ENCODE results near the gene SPATA31E1.
"Not testable (repeated sequence)": the region's sequence is repeated elsewhere in the genome, so short reads cannot be mapped to it uniquely, and the experiment has no call there.

Gene SPATA31E1

DNA sequence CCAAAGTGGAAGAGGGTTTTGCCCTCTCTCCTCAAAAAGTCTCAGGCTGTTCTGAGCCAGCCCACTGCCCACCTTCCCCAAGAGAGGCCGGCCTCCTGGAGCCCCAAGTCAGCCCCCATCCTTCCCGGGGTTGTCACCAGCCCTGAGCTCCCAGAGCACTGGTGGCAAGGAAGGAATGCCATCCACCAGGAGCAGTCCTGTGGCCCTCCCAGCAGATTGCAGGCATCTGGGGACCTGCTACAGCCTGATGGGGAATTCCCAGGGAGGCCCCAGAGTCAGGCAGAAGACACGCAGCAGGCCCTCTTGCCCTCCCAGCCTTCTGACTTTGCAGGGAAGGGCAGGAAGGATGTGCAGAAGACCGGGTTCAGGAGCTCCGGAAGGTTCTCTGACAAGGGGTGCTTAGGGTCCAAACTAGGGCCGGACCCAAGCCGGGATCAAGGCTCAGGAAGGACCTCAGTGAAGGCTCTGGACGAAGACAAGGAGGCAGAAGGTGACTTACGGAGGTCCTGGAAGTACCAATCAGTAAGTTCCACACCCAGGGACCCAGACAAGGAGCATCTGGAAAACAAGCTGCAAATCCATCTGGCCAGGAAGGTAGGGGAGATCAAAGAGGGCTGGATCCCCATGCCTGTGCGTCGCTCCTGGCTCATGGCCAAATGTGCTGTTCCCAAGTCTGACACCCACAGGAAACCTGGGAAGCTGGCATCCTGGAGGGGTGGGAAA, 3.7 kb downstream of the SPATA31E1 start:
- DNase-seq = no peak

GRCh38 chr9:87886933-87887505, 4.3 kb downstream of the SPATA31E1 start:
- DNase-seq = no peak

DNA sequence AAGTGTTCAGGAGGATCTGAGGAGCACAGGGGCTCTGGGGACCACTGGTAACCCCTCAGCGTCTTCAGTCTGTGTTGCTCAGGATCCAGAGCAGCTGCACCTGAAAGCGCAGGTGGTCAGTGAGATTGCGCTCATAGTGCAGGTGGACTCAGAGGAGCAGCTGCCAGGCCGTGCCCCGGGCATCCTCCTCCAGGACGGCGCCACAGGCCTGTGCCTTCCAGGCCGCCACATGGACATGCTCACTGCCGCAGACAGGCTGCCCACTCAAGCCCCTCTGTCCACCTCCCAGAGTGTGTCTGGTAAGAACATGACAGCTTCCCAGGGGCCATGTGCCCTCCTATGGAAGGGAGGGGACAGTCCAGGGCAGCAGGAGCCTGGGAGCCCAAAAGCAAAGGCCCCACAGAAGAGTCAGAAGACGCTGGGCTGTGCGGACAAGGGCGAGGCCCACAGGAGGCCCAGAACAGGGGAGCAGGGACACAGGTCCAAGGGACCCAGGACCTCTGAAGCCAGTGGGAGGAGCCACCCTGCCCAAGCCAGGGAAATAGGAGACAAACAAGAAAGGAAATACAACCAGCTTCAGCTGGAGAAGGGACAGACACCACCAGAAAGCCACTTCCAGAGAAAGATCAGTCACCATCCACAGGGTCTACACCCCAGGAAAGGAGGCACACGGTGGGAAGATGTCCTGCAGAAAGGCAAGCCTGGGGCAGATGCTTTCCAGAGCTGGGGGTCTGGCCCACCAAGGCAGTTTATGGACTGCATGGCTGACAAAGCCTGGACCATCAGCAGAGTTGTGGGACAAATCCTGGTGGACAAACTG, 5.2 kb downstream of the SPATA31E1 start:
- no peak for DNase-seq

DNA sequence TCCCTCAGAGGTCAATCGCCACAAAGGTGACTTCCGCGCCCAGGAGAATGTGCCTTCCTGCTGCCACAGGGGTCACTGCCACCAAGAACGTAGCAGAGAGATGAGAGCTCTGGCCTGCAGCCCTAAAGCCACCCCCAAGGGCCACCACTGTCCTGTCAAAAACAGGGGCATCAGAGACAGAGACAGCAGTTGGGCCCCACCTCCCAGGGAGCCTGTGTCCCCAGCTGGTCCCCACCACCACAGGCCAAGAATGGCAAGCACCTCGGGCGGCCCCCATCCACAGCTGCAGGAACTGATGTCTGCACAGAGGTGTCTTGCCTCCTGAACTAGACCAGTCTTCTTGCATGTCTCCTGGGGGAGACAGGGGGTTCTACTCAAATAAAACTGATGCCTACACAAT, 5.8 kb downstream of the SPATA31E1 start:
- DNase-seq = no peak

GRCh38 chr9:87889065-87889881, 6.6 kb downstream of the SPATA31E1 start:
- DNase-seq = no peak

DNA sequence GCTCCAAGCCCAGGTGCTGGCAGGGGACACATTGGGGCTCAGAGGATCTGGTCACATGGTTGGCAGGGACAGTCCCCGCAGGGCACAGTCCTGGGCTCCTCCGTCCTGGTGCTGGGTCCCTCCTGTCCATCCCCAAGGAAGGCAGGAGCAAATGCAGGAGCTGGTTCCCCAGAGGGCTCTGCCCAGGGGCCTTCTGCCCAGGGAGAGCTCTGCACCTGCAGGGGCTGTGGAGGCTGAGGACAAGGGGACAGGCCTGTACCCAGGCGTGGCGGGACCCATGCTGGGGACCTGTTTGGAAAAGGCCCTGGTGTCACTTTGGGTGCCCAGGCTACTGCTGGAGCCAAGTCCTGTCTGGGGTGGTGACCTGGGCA, 7.2 kb downstream of the SPATA31E1 start:
- no peak for DNase-seq

DNA sequence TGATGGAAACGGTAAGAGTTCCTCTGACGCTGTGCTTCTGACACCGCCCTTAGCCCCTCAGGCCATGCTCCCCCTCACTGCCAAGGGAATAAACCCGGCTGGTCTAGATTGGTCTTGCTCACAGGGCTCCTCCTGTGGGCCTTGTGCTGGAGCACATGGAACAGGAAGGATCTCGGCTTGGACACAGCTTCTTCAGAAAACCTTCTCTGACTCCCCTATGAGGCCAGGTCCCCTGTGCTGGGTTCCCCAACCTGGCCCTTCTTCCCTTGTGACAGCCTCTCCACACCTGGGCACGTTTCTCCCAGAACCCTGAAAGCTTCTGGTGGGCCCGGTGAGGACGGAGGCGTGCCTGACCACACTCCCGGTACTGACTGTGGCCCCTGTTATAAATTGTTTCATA, 8.2 kb downstream of the SPATA31E1 start:
- DNase-seq = no peak

- DNase-seq = no peak
Observed at GRCh38 chr9:87891754-87892153, 9.1 kb downstream of the SPATA31E1 start.

- no peak for DNase-seq
Observed at GRCh38 chr9:87892956-87893355, 10.3 kb downstream of the SPATA31E1 start.

DNA sequence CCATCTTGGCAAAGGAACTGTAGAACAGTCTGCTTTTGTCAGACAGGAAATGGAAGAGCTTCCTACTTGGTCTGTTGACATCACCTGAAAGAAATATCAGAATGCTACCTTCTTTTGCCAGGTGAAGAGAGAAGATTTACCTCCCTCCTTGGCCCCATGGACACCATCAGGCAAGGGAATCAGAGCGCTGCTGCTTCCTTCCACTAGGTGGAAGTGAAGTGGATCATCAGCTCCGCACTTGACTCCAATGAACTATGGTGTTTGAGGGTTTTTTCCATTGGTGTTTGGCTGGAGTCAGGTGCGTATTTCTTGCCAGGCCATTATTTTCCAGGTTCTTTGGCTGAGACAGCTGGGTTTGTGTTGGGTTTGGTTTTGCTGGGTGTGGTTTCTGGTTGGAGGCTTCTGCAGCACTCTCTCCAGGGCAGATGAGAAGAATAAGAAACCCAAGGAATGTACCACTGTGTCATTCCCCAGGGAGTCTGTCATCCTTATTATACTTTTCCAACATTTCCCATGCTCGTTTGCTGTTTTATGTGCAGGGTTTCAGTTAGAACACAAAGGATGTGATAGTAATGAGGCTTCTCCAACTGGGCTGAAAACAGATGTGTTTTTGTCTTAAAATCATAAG, 12.4 kb downstream of the SPATA31E1 start:
- no peak for DNase-seq

DNA sequence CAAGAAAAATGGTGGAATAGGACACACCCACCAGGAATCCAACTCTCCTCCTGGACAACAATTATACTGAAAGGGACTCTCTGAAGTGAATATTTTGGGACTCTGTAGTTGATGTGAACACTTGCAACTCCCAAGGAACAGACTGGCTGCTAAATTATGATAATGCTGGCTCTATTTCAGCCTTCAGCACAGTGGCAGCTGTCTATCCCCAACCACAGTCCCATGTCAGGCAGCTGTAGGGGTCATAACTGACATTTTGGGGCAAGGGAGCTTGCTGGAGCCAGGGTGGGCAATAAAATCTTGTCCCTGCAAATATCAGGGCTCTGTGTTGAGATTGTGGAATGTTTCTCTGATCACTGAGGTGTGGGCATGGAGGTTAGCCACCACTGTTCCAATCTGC, 14.2 kb downstream of the SPATA31E1 start:
- no peak for DNase-seq

DNA sequence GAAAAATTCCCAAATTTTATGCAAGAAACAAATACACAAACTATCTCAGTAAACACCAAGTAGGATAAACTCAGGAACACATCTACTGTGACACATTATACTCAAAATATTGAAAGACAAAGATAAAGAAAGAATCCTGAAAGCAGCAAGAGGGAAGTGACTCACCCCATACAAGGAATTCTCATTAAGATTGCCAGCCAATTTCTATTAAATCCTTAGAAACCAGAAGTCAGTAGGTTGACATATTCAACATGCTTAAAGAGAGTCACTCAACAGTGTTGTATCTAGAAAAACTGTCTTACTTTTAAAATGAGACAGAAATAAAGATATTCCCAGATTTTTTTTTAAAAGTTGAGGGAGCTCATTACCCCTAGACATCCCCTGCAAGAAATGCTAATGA, 15.5 kb downstream of the SPATA31E1 start:
- no peak for DNase-seq

- DNase-seq = not testable (repeated sequence)
Observed at GRCh38 chr9:87902371-87902770, 19.7 kb downstream of the SPATA31E1 start.

DNA sequence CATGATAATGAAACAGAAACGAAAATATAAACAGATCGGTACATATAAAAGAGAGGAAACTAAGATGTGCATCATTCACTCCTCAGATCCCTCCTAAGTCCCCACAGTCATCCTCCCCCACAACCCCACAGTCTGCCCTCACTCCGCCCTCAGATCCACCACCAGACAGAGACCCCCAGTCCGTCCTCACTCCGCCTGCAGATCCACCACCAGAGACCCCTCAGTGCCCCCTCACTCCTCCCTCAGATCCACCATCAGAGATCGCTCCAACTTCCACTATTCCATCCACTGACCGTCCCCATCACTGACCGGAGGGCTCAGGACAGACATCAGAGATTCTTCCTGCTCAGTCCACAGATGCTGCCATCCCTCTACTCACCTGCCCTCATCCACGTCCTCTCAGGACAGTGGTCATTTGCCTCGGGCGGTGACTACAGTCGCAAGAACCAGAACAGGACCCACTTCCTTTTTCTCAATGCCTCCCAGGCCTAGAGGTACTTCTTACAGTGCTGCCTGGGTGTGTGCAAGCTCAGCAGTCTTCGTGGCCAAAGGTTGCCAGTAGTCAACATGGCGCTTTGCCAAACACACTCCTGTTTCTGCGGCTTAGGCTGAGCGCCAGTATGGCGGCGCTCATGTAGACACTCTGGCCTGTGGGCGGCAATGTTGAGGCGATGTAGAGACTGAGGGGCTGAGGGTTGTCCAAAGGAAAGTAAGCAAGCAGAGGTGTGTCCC, 26.8 kb downstream of the SPATA31E1 start:
- DNase-seq = peak; percentile 21

GRCh38 chr9:87910821-87911220, 28.1 kb downstream of the SPATA31E1 start:
- no peak for DNase-seq

- DNase-seq = not testable (repeated sequence)
Observed at GRCh38 chr9:87917662-87918061, 35.0 kb downstream of the SPATA31E1 start, which contains the start of gene SPATA31C1. TSS of gene SPATA31C1 (plus strand) at chr9:87917962.

- DNase-seq = not testable (repeated sequence)
Observed at GRCh38 chr9:87919013-87919412, 36.3 kb downstream of the SPATA31E1 start.

- DNase-seq = not testable (repeated sequence)
Observed at GRCh38 chr9:87921561-87921960, 38.9 kb downstream of the SPATA31E1 start.

DNA sequence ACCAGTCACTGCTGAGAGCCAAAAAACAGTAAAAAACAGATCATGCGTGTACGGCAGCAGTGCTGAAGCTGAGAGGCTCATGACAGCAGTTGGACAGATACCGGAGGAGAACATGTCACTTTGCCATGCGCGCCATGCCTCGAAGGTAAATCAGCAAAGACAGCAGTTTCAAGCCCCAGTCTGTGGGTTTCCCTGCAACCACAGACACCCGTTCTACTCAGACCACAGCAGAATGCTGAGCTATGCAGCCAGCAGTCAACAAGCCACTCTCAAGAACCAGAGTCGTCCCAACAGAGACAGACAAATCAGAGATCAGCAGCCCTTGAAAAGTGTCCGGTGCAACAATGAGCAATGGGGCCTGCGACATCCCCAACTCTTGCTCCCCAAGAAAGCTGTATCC, 40.3 kb downstream of the SPATA31E1 start:
- not testable (repeated sequence) for DNase-seq

DNA sequence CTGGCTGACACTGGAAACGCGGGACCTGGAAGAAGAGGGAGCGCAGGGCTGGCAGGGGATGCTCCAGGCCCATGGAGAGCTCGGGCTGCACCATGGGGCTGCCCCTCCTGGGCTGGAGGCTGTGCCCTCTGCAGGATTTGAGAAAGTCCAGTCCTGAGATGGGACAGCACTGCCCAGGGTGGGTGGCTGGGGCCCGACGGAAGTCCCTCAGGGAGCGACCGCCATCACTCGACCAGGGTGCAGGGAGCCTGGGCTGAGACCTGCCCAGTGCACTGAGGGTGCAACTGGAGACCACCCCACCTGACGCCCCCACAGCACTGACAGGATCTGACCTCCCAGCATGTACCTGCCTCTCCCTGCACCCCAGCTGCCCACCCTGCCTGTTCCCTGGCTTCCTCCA, 42.2 kb downstream of the SPATA31E1 start:
- DNase-seq = not testable (repeated sequence)

- not testable (repeated sequence) for DNase-seq
Observed at GRCh38 chr9:87929152-87929551, 46.5 kb downstream of the SPATA31E1 start.

DNA sequence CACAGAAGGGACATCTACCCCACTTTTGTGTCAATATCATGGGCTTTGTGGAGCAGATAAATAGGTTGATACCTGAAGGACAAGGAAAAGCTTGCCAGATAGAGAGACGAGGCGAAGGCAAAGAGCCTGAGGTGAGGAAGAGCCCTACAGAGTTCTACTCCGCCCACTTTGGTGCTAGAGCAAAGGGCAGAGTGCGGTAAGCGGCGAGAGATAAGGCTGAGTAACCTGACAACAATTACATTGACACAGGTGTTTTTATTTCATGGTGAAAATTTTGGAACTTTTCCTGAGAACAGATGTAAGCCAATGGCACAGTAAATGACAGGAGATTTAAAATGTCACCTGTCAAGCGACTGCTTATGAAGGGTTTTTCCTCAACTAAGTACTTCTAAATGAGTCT, 51.8 kb downstream of the SPATA31E1 start:
- DNase-seq = not testable (repeated sequence)
